Smooth muscle cell of bladder (primary cell): ENCODE measurements around the gene NR2E3. TPM values are rescaled to one million over a fixed set of nuclear protein-coding genes. Genes with fewer than 3 reads are reported as not detected.

Experiments
- total RNA-seq: library from RNA; depleted of rRNA; stranded (reverse); fragments of >200 nt; gene quantifications from 2 replicates; pipeline ENCODE4 v1.2.3, GENCODE V29; 2014

NR2E3 gene
- 0.14 and 0.18 TPM in 2 replicates for total RNA-seq

GRCh38 chr15:71810256-71811035 lies at the start of gene NR2E3:
NR2E3 (plus strand) TSS chr15:71810554; CDS start chr15:71810744, 190 bp downstream.

